ENCODE results near the gene GAL.

DNA sequence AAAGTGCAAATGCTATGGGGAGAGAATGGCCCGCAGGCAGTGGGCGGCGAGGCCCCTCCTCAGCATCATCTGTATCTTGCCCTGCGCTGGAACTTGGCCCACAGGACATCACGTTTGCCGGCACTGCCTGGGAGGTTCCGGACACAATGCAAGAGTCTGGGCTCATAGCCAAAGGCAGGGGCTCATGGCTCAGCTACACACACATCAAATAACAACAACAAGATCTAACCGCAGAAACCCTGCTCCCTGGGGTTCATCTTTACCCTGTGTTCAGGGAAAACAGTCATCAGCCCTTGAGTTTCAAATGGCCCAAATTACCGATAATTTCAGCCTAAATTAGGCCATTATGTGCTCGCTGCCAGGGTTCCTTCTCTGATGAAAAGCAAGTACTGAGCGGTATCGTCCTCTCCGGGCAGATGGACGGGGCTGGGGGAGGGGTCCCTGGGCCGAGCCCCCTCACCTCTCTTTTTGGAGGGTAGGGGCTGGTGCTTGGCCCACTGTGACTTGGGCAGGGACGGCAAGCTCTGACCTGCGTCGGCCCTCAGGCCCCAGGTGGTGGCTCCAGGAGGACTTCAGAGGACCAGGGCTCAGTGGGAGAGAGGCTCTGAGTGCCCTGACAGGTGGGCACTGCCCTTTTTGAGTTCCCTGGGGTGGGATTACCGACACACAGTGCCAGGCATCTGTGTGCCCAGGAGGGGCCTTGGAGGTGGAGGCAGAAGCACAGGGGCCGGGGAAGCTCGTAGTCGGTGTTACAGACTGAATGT, 25.0 kb upstream of the GAL start:
- TF ChIP-seq, protein P1, sequence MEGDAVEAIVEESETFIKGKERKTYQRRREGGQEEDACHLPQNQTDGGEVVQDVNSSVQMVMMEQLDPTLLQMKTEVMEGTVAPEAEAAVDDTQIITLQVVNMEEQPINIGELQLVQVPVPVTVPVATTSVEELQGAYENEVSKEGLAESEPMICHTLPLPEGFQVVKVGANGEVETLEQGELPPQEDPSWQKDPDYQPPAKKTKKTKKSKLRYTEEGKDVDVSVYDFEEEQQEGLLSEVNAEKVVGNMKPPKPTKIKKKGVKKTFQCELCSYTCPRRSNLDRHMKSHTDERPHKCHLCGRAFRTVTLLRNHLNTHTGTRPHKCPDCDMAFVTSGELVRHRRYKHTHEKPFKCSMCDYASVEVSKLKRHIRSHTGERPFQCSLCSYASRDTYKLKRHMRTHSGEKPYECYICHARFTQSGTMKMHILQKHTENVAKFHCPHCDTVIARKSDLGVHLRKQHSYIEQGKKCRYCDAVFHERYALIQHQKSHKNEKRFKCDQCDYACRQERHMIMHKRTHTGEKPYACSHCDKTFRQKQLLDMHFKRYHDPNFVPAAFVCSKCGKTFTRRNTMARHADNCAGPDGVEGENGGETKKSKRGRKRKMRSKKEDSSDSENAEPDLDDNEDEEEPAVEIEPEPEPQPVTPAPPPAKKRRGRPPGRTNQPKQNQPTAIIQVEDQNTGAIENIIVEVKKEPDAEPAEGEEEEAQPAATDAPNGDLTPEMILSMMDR (IDR thresholded peaks at IDR 0.05) = no peak
- TF ChIP-seq POLR2A (IDR thresholded peaks at IDR 0.05) = no peak
